Dermis microvascular lymphatic vessel endothelial cell (primary cell): ENCODE results near the gene DLK1. TPM values are rescaled to one million over a fixed set of nuclear protein-coding genes. Genes with fewer than 3 reads are reported as not detected.

ENCODE experiments used
- total RNA-seq: library from RNA; depleted of rRNA; stranded (reverse); fragments of >200 nt; gene quantifications from 2 replicates; pipeline ENCODE4 v1.2.1, GENCODE V29; 2014

Gene DLK1
- total RNA-seq, 1 donor from 2014 or later, result not detected

Other genes with a start within 250 kb of the DLK1 start
- under 0.01 and 0.13 TPM in 2 replicates for gene BEGAIN, start 139.5 kb upstream of the DLK1 start, total RNA-seq
- gene MEG3, start 99.2 kb downstream of the DLK1 start, total RNA-seq, result 1.2 and 10.1 TPM in 2 replicates
- not detected in 2 replicates for gene RTL1, start 176.8 kb downstream of the DLK1 start, total RNA-seq